HG02763 (cell line): ENCODE data around the gene KLHL14.
"Not testable (repeated sequence)": the region's sequence is repeated elsewhere in the genome, so short reads cannot be mapped to it uniquely, and the experiment has no call there.

ENCODE experiments used
- ATAC-seq: cut with Tn5 transposase; IDR thresholded peaks from one replicate; pipeline ENCODE4 v1.9.1; 2021; ENCODE audit warnings: mild to moderate bottlenecking, moderate library complexity; ENCODE audit not compliant: unreplicated experiment

The KLHL14 gene

DNA sequence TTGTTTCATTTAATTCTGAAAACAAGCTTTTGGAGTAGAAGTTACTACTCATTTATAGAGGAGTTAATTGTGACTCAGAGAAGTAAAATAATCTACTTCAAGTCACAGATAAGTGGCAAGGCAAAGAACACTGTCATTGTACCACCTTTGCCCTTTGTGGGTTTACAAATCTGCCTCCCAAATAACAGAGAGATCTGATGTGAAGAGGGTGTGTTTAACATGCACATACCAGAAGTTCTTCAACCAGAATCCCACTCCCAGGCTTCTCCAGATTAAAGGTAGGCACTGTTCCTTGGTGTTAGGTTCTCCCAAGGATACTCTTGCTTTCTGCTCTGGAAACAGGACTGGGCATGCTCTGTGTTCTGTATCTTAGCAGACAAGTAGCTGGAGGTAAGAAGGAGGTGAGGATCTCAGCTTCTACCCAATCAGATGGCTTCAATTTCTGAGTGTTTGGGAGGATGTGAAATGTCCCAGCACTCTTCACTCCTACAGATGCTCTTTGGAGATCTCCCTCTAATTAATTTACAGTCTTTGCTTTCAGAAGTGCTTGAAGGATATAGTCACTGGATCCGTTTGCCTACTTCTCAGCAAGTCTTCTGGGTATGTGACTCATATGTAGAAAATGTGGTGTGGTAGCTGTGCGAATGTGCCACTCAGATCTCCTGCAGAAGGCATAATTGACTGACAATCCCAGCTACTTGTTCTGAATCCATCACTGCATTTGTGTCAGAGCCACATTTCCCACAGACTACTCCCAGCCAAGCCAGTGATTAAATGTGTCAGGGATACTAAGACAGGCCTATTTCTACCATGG is 111.1 kb downstream of the KLHL14 start:
- no peak for ATAC-seq

DNA sequence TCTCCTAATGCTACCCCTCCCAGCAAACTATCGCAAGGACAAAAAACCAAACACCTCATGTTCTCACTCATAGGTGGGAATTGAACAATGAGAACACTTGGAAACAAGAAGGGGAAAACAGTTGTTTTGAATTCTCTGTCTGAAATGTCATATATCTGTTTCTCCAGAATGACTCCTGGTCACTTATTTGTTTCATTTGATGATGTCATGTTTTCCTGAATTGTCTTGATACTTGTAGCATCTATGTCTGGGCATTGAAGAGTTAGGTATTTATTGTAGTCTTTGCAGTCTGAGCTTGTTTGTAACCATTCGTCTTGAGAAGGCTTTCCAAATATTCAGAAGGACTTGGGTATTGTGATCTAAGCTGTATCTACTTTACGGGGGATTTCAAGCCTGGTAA is 118.3 kb downstream of the KLHL14 start:
- ATAC-seq: not testable (repeated sequence)

DNA sequence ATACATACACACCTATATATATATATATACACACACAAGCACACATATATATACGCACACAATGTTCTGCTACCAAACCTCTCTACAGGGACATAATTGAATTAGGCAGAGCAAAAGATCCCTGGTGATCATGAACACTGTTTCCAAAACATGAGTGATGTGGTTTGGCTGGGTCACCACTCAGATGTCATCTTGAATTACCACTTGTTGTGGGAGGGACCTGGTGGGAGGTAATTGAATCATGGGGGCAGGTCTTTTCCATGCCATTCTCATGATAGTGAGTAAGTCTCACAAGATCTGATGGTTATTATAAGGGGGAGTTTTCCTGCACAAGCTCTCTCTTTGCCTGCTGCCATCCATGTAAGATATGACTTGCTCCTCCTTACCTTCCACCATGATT is 135.2 kb downstream of the KLHL14 start:
- not testable (repeated sequence) for ATAC-seq

DNA sequence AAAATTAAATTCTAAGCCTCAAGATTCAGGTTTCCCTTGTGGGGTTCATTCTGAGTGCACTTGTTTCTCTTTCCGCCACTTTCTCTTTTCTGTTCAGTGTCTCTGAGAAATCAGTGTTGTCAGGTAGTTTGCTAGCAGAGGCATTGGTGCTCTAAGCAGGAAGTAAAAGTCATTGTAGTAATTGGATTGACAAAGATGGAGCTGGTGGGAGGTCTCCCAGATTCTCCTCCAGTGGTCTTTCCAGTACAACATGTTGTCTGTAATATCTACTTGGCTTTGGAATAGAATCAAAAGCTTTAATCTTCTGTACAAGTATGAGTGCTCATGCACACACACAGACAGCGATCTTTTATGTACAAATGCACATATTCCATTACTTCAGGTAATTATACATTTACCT is 135.6 kb downstream of the KLHL14 start:
- no peak for ATAC-seq

DNA sequence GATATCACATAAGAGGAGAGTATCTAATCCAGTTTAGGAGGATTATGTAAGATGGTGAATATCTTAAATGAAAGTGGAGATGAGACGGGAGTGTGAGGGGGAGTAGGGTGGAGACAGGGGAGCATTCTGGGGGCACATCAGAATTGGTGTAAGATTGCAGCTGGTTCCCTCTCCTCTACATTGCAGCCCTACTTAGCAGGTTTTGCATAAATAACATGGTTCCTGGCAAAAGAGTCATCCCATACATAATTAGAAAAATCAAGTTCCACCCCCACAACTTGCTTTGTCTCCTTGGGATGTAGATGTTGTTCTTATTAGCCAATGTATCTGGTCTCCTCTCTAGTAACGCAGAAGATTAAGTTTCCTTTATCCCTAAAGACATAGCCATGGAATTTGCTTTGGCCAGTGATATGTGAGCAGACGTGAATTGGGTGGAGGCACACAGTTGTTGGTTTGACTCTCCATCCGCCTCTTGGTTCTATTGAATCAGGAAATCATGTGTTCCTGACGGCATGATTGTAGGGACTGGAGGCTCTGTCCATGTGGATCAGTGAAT is 137.9 kb downstream of the KLHL14 start:
- no peak for ATAC-seq

DNA sequence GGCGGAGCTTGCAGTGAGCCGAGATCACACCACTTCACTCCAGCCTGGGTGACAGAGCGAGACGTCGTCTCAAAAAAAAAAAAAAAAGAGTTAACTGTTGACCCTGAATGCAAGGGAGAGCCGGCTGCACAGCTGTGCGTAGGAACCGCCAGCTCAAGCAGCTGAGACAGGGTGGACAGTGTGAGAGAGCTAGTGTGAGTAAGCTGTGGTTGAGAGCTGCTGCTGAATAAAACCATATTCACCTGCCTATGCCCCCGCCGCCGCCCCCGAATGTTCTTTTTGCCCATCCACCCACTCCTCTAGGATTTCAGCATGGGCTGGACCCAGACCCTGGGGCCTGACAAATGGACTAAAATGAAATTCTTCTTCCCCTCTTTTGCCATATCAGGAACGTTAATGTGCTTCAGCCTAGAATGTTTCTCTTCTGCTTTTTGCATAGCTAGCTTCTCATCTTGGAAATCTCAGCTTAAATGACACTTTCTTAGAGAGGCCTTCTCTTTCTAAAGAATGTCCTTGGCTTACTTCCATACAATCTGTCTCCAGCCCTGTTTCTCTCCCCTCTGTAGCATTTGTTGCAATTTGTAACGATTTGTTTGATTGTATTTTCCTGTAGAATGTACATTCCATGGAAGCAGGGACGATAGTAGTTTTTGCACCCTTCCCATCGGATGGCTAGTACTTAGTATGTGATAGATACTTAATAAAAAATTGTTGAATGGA is 142.7 kb downstream of the KLHL14 start:
- no peak for ATAC-seq

DNA sequence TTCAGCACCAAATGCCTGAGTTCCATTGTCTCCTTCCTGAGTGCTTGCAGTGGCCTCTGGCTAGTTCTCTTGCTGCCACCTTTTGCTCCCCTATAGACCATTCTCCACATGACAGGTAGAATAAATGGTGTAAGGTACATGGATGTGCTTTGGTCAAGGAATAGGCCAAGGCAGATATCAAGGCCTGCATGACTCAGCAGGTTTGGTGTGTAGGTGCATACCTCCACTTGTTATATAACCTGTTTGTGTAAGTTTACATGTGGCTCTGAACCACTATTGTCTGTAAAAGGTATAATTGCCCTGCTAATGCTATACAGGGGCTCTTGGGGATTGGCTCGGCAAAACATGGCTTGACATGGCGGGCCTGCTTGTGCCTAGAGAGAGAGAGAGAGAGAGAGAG is 143.5 kb downstream of the KLHL14 start:
- ATAC-seq: no peak

DNA sequence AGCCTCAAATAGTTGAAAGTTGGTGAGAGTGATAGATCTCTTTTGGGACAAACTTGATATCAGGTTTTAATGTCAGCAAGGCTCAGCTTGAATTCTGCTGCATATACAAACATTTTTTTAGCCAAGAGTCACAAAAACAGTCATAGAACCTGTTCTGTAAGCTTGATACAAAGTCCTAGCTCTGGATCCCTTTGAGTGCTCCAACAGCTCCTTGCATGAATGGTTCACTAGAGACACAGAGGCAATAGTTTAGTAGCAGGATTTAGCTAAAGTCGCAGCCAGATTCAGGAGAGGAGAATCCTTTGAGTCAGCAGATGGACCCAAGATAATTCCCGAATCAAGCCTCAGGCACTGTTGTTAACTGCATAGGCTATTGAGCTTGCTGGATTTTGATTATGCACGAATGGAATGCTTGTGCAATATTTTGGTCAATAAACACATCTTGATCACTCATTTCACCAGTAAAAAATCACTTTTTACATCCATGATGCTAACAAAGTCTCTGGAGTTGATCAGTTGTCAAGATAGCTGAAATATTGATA is 148.6 kb downstream of the KLHL14 start:
- ATAC-seq: no peak

DNA sequence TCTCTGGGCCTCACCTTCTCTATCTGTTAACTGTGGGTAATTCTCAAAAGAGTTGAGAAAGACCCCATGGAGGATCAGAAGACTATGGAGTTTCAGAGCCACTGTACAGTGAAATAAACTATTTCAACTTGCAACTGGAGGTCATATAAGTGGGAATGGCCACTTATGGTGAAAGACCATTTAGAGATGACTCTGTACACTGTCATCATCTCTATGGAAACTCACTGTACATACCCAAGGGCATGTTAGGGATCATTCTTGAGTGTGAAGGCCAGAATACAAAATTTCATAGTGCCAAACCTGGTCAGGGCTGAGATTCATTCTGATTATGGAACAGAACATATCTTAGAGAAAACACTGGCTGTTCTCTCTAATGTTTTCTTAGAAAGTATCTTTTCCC is 149.3 kb downstream of the KLHL14 start:
- no peak for ATAC-seq
